DOHH2 (cell line): ENCODE data around the gene PXT1.

Experiments
- H3F3A ChIP-seq: fragments of 200-600 bp; sonication (generic), shearing (Covaris generic); 2 replicates; pipeline ENCODE4 v1.6.0; 2016; ENCODE audit warnings: antibody characterized with exemption, mild to moderate bottlenecking; ENCODE audit not compliant: control insufficient read depth, insufficient read depth
- H3K27ac ChIP-seq: fragments of 200-600 bp; sonication (generic); 2 replicates; pipeline ENCODE4 v1.5.1; 2014; ENCODE audit warnings: low read depth, mild to moderate bottlenecking, low read length, moderate library complexity
- H3K27me3 ChIP-seq: fragments of 200-600 bp; sonication (generic); 2 replicates; pipeline ENCODE4 v1.6.1; 2014; ENCODE audit warnings: mild to moderate bottlenecking, low read length, mixed read lengths; ENCODE audit not compliant: control insufficient read depth
- H3K36me3 ChIP-seq: fragments of 200-600 bp; sonication (generic); 2 replicates; pipeline ENCODE4 v1.6.1; 2014; ENCODE audit warnings: mild to moderate bottlenecking, low read length, moderate library complexity, mixed read lengths; ENCODE audit not compliant: control insufficient read depth
- H3K4me1 ChIP-seq: fragments of 200-600 bp; sonication (generic); 2 replicates; pipeline ENCODE4 v1.6.1; 2014; ENCODE audit warnings: mild to moderate bottlenecking, low read length, mixed read lengths; ENCODE audit not compliant: control insufficient read depth
- H3K4me2 ChIP-seq: fragments of 200-600 bp; sonication (generic); 2 replicates; pipeline ENCODE4 v1.6.0; 2014; ENCODE audit warnings: mild to moderate bottlenecking, low read length, moderate library complexity
- H3K4me3 ChIP-seq: fragments of 200-600 bp; sonication (generic); 2 replicates; pipeline ENCODE4 v1.5.1; 2014; ENCODE audit warnings: mild to moderate bottlenecking, low read length, mixed read lengths
- H3K79me2 ChIP-seq: fragments of 200-600 bp; sonication (generic); 2 replicates; pipeline ENCODE4 v1.6.1; 2014; ENCODE audit warnings: mild to moderate bottlenecking, low read length, mixed read lengths; ENCODE audit not compliant: control insufficient read depth
- H3K9me2 ChIP-seq: fragments of 200-600 bp; sonication (generic); replicated peaks from 2 replicates; pipeline ENCODE4 v1.6.1; 2014; ENCODE audit warnings: mild to moderate bottlenecking, low read length, mixed read lengths; ENCODE audit not compliant: control insufficient read depth
- H3K9me3 ChIP-seq: fragments of 200-600 bp; sonication (generic); 2 replicates; pipeline ENCODE4 v1.6.1; 2014; ENCODE audit warnings: antibody characterized with exemption, low read length, mixed read lengths; ENCODE audit not compliant: control insufficient read depth, insufficient read depth
- H4K20me1 ChIP-seq: fragments of 200-600 bp; sonication (generic); 2 replicates; pipeline ENCODE4 v1.6.0; 2014; ENCODE audit warnings: low read depth, mild to moderate bottlenecking, antibody characterized with exemption, low read length, moderate library complexity; ENCODE audit not compliant: control insufficient read depth, insufficient read depth
- EZH2phosphoT487 ChIP-seq: fragments of 200-600 bp; sonication (generic); IDR thresholded peaks from 2 replicates; pipeline ENCODE4 v1.6.1; 2017; ENCODE audit warnings: borderline replicate concordance, mild to moderate bottlenecking, antibody characterized with exemption, low read length, moderate library complexity, mixed read lengths
- TF ChIP-seq, protein P1 (sequence below): fragments of 200-600 bp; sonication (generic); IDR thresholded peaks from one replicate; pipeline ENCODE4 v1.5.1; 2014; ENCODE audit warnings: antibody characterized with exemption, mild to moderate bottlenecking, low read depth, low read length; ENCODE audit not compliant: poor library complexity, severe bottlenecking

The PXT1 gene

DNA sequence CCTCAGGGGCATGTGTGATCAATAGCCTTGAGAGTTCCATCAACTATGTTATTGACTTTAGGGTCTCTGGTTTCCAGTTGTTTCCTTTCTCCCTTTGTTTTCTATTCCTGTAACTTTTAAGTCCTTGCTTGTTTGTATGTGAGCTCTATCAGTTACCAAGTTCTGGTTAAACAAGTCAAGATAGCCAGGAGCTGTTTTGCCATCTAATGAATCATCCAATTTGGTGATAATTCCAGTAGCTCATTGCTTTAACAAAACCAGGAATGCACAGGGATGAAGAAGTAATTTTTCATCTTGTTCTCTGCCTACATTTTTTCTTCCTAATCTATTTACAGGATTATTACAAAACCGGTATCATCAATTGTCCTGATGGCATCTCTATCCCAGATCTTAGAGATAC is 36.6 kb upstream of the PXT1 start:
- no peak overlapping the region for H3K27ac ChIP-seq
- no peaks in the 10 kb centered on the region for H3K9me3 ChIP-seq

DNA sequence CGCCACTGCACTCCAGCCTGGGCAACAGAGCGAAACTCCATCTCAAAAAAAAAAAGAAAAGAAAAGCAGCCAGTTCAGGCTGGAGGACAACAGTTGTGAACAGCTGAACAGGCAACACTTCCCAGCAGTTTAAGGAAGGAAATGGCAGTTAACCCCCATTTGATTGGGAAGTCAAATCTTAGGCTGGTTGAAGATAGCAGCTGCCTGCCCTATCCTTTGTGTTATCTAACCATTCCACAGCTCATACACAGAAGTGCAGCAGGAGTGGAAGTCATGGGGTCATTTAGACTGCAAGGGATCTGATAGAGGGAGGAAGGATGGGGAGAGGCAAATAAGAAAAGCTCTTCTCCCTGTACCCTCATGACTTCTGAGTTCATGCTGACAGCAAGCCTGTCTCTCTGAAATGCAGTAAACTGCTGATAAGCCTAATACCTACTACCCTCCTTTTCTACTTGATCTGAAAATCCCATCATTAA is 35.4 kb upstream of the PXT1 start:
- Histone ChIP-seq H3F3A (no peaks in the 10 kb centered on the region), H3K27ac (no peak overlapping the region), H3K27me3 (no peaks in the 10 kb centered on the region), H3K36me3 (peaks cover 63% of the 10 kb centered on the region), H3K4me2 (no peak overlapping the region), H4K20me1 (no peaks in the 10 kb centered on the region), H3K79me2 (peaks cover 5% of the 10 kb centered on the region; the same call in 1 of the 2 replicates), H3K4me3 (no peak overlapping the region), H3K4me1 (no peaks in the 10 kb centered on the region), H3K9me2 (no peaks in the 10 kb centered on the region), H3K9me3 (no peaks in the 10 kb centered on the region)
- TF ChIP-seq, protein P1, sequence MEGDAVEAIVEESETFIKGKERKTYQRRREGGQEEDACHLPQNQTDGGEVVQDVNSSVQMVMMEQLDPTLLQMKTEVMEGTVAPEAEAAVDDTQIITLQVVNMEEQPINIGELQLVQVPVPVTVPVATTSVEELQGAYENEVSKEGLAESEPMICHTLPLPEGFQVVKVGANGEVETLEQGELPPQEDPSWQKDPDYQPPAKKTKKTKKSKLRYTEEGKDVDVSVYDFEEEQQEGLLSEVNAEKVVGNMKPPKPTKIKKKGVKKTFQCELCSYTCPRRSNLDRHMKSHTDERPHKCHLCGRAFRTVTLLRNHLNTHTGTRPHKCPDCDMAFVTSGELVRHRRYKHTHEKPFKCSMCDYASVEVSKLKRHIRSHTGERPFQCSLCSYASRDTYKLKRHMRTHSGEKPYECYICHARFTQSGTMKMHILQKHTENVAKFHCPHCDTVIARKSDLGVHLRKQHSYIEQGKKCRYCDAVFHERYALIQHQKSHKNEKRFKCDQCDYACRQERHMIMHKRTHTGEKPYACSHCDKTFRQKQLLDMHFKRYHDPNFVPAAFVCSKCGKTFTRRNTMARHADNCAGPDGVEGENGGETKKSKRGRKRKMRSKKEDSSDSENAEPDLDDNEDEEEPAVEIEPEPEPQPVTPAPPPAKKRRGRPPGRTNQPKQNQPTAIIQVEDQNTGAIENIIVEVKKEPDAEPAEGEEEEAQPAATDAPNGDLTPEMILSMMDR = no peak
- TF ChIP-seq EZH2phosphoT487 = no peak

More for the DNA sequence above, 36.6 kb upstream of the PXT1 start:
- Histone ChIP-seq H3F3A (no peaks in the 10 kb centered on the region), H3K79me2 (peaks cover 5% of the 10 kb centered on the region; the same call in 1 of the 2 replicates), H3K4me1 (no peaks in the 10 kb centered on the region), H3K27me3 (no peaks in the 10 kb centered on the region), H3K9me2 (no peaks in the 10 kb centered on the region), H4K20me1 (no peaks in the 10 kb centered on the region), H3K4me3 (no peak overlapping the region), H3K4me2 (no peak overlapping the region), H3K36me3 (peaks cover 61% of the 10 kb centered on the region)
- no peak for TF ChIP-seq EZH2phosphoT487
- TF ChIP-seq, protein P1 = no peak

GRCh38 chr6:36469946-36470345 is 27.3 kb upstream of the PXT1 start:
- Histone ChIP-seq H4K20me1 (peaks cover 4% of the 10 kb centered on the region; the same call in 1 of the 2 replicates), H3K4me1 (no peaks in the 10 kb centered on the region), H3K27me3 (no peaks in the 10 kb centered on the region), H3K4me3 (no peak overlapping the region), H3K4me2 (no peak overlapping the region), H3K9me2 (no peaks in the 10 kb centered on the region), H3K27ac (no peak overlapping the region), H3F3A (peaks cover 5% of the 10 kb centered on the region; the same call in 1 of the 2 replicates), H3K36me3 (peaks cover 29% of the 10 kb centered on the region), H3K9me3 (no peaks in the 10 kb centered on the region), H3K79me2 (peaks cover 59% of the 10 kb centered on the region)
- TF ChIP-seq, protein P1 = no peak
- no peak for TF ChIP-seq EZH2phosphoT487
